Mesendoderm (in vitro differentiated cells): ENCODE measurements around the gene CROCC. TPM values are rescaled to one million over a fixed set of nuclear protein-coding genes. Genes with fewer than 3 reads are reported as not detected.
"Not testable (repeated sequence)": the region's sequence is repeated elsewhere in the genome, so short reads cannot be mapped to it uniquely, and the experiment has no call there.

Source experiments
- DNase-seq: peaks from one replicate; pipeline ENCODE4 v3.0.0; 2013
- H2AK5ac ChIP-seq: 2 replicates; pipeline ENCODE4 v1.6.1; 2013; ENCODE audit warnings: low read length, inconsistent platforms
- H2BK120ac ChIP-seq: 2 replicates; pipeline ENCODE4 v1.6.1; 2013; ENCODE audit warnings: low read depth, mild to moderate bottlenecking, low read length, moderate library complexity, mixed read lengths
- H2BK15ac ChIP-seq: replicated peaks from 2 replicates; pipeline ENCODE4 v1.6.1; 2013; ENCODE audit warnings: low read depth, mild to moderate bottlenecking, moderate library complexity
- H2BK5ac ChIP-seq: 2 replicates; pipeline ENCODE4 v1.6.1; 2013; ENCODE audit warnings: low read length, inconsistent platforms
- H3K18ac ChIP-seq: 2 replicates; pipeline ENCODE4 v1.6.1; 2013; ENCODE audit warnings: mild to moderate bottlenecking, low read length, mixed read lengths
- H3K23ac ChIP-seq: one replicate; pipeline ENCODE4 v1.6.1; 2013; ENCODE audit warnings: low read length
- H3K27ac ChIP-seq: 2 replicates; pipeline ENCODE4 v1.5.1; 2013; ENCODE audit warnings: low read depth, mild to moderate bottlenecking, inconsistent platforms, low read length, moderate library complexity
- H3K27me3 ChIP-seq: 2 replicates; pipeline ENCODE4 v1.6.1; 2013; ENCODE audit warnings: low read length, control low read depth, mild to moderate bottlenecking, inconsistent platforms; ENCODE audit not compliant: insufficient read depth, poor library complexity
- H3K36me3 ChIP-seq: 2 replicates; pipeline ENCODE4 v1.6.1; 2013; ENCODE audit warnings: low read length, inconsistent platforms; ENCODE audit not compliant: control insufficient read depth, insufficient read depth
- H3K4ac ChIP-seq: one replicate; pipeline ENCODE4 v1.6.1; 2013; ENCODE audit warnings: low read depth, mild to moderate bottlenecking, low read length, moderate library complexity
- H3K4me1 ChIP-seq: 2 replicates; pipeline ENCODE4 v1.6.1; 2013; ENCODE audit warnings: low read depth, low read length, inconsistent platforms; ENCODE audit not compliant: control insufficient read depth
- H3K4me2 ChIP-seq: 2 replicates; pipeline ENCODE4 v1.6.1; 2013; ENCODE audit warnings: low read length
- H3K4me3 ChIP-seq: 2 replicates; pipeline ENCODE4 v1.5.1; 2013; ENCODE audit warnings: mild to moderate bottlenecking, low read length
- H3K56ac ChIP-seq: one replicate; pipeline ENCODE4 v1.6.1; 2013; ENCODE audit warnings: low read length
- H3K79me1 ChIP-seq: 2 replicates; pipeline ENCODE4 v1.6.1; 2013; ENCODE audit warnings: low read length, inconsistent platforms
- H3K79me2 ChIP-seq: 2 replicates; pipeline ENCODE4 v1.6.1; 2013; ENCODE audit warnings: mild to moderate bottlenecking, low read length; ENCODE audit not compliant: control insufficient read depth, insufficient read depth
- H3K9ac ChIP-seq: 2 replicates; pipeline ENCODE4 v1.6.1; 2013; ENCODE audit warnings: low read length, inconsistent platforms
- H4K5ac ChIP-seq: one replicate; pipeline ENCODE4 v1.6.1; 2013; ENCODE audit warnings: low read length
- H4K8ac ChIP-seq: one replicate; pipeline ENCODE4 v1.6.1; 2013; ENCODE audit warnings: low read depth, mild to moderate bottlenecking, control low read depth, low read length, moderate library complexity
- WGBS: extraction: QIAGEN DNeasy Blood & Tissue Kit; methylation state at CpG from one replicate; pipeline ENCODE4 v1.1.7; 2013; ENCODE audit warnings: low lambda C conversion rate, missing lambda C conversion rate; ENCODE audit not compliant: insufficient coverage; ENCODE audit errors: extremely low coverage; 5-methylcytosine and 5-hydroxymethylcytosine counted together
- polyA plus RNA-seq, 2 experiments: library from polyadenylated mRNA; stranded (reverse); fragments of 200-250 nt; gene quantifications; one replicate each; pipeline ENCODE4 v1.2.3, GENCODE V29; 2013

Gene CROCC, protein sequence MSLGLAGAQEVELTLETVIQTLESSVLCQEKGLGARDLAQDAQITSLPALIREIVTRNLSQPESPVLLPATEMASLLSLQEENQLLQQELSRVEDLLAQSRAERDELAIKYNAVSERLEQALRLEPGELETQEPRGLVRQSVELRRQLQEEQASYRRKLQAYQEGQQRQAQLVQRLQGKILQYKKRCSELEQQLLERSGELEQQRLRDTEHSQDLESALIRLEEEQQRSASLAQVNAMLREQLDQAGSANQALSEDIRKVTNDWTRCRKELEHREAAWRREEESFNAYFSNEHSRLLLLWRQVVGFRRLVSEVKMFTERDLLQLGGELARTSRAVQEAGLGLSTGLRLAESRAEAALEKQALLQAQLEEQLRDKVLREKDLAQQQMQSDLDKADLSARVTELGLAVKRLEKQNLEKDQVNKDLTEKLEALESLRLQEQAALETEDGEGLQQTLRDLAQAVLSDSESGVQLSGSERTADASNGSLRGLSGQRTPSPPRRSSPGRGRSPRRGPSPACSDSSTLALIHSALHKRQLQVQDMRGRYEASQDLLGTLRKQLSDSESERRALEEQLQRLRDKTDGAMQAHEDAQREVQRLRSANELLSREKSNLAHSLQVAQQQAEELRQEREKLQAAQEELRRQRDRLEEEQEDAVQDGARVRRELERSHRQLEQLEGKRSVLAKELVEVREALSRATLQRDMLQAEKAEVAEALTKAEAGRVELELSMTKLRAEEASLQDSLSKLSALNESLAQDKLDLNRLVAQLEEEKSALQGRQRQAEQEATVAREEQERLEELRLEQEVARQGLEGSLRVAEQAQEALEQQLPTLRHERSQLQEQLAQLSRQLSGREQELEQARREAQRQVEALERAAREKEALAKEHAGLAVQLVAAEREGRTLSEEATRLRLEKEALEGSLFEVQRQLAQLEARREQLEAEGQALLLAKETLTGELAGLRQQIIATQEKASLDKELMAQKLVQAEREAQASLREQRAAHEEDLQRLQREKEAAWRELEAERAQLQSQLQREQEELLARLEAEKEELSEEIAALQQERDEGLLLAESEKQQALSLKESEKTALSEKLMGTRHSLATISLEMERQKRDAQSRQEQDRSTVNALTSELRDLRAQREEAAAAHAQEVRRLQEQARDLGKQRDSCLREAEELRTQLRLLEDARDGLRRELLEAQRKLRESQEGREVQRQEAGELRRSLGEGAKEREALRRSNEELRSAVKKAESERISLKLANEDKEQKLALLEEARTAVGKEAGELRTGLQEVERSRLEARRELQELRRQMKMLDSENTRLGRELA (N-terminal part only)
- polyA plus RNA-seq (2013, experiment 1 of 2), result 10.7 TPM
- polyA plus RNA-seq (2013, experiment 2 of 2), result 10.0 TPM

DNA sequence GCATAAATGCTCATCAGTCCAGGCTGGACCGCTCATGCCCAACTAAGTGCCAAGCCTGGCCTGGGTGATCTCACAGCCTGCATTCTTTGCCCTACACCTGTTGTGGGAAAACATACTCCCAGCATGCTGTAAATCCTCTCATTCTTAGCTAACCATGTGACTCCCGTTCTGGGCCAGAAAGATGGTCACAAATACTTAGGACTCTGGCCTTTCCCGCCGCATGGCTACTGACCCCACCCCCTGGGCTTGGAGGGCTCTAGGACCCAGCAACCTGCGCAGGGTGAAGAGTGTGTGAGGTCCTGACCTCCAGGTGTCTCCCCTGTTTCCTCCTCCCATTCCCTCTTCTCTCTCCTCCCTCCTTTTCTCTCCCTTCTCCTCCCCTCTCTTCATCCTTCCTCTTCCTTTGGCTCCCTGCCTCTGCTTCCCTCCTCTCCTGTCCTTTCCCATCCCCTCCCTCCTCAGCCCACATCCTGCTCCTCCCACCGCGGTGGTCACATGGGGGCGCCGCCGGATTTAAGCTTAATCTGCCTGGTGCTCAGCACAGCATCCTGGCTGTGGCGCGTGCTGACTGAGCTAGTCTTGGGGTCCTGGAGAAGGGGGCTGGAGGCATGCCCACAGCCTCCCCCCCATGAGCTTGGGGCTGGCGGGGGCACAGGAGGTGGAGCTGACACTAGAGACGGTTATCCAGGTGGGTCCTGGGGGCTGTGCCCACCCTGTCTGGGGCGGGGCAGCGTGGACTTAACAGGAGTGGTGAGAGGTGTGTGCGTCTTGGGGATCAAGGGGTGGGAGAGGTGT is at the start of gene CROCC:
Gene CROCC, plus strand, starts transcription at position 541 of the 795 bp plus-strand sequence. Its CDS starts 88 bp downstream, at position 629.
- peak within 1 kb of the TSS; percentile 64 for H3K9ac ChIP-seq
- H3K27me3 ChIP-seq, result no peaks in the 10 kb centered on the region
- DNase-seq, result peak; percentile 95
- no peak within 1 kb of the TSS for H2BK120ac ChIP-seq
- no peak within 1 kb of the TSS for H3K4ac ChIP-seq
- H3K4me3 ChIP-seq, result peak within 1 kb of the TSS; percentile 17
- no peak within 1 kb of the TSS for H2BK15ac ChIP-seq
- H3K4me2 ChIP-seq, result peak within 1 kb of the TSS; percentile 83
- H4K8ac ChIP-seq, result no peak within 1 kb of the TSS
- no peak within 1 kb of the TSS for H2AK5ac ChIP-seq
- no peak within 1 kb of the TSS for H2BK5ac ChIP-seq
- H3K79me2 ChIP-seq, result peaks cover 5% of the 10 kb centered on the region
- H3K4me1 ChIP-seq, result no peaks in the 10 kb centered on the region
- H3K79me1 ChIP-seq, result peaks cover 3% of the 10 kb centered on the region
- no peaks in the 10 kb centered on the region for H3K36me3 ChIP-seq
- H4K5ac ChIP-seq, result no peak within 1 kb of the TSS
- no peak within 1 kb of the TSS for H3K23ac ChIP-seq
- peak within 1 kb of the TSS; percentile 88 for H3K56ac ChIP-seq
- no peak within 1 kb of the TSS for H3K18ac ChIP-seq
- peak within 1 kb of the TSS; percentile 6 for H3K27ac ChIP-seq
- no CpG with 5 or more reads among the region's 17 CpGs for WGBS

DNA sequence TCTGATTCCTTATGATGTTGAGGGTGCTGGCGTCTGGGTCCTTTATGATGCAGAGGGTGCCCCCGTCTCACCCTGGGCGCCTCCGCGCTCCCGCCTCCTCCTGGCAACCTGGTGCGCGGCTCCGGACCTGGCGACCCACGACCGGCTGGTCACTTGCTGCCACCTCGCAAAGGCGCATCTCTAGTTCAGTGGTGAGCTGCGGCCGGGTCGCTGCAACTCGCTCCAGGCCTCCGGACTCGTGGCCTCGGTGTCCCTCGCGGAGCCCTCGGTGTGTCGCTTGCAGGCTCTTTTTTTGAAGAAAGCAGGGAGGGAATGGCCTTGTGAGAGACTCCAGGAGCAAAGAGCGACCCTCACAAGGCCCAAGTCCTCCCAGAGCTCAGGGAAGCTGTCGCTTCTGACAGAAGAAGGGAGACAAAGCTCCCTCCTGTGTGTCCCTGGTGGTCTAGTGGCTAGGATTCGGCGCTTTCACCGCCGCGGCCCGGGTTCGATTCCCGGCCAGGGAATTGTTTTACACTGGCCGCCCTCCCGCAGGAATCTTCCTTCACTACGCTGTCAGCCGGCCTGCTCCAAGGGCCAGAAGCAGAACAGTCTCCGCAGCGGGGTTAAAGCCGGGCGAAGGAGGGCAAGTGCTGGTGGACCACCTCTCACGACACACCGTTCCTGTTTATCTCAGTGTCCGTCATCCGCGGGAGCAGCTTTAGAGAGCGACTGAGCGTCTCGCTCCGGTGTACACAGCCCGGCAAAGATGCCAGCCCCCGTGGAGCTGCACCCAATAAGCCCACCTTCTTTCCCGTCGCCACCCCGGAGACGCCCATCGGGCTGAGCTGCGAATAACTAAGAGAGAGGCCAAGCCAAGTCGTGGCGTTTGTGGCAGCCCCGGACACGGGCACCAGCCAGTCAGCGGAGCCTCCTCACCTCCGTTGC is 49.3 kb upstream of the CROCC start:
- H4K8ac ChIP-seq, H3K18ac ChIP-seq, H3K4me1 ChIP-seq, H3K27ac ChIP-seq, H3K4ac ChIP-seq, H3K23ac ChIP-seq, H2BK120ac ChIP-seq, H2AK5ac ChIP-seq, H2BK15ac ChIP-seq, H4K5ac ChIP-seq, H3K79me1 ChIP-seq, H2BK5ac ChIP-seq, H3K79me2 ChIP-seq, H3K36me3 ChIP-seq, H3K27me3 ChIP-seq: not testable (repeated sequence)
- peak overlapping the region; percentile 40 for H3K9ac ChIP-seq
- H3K56ac ChIP-seq, result peak overlapping the region; percentile 12
- DNase-seq, result peak; percentile 100
- H3K4me3 ChIP-seq, result peak overlapping the region; percentile 46
- WGBS, result no CpG with 5 or more reads among the region's 66 CpGs
- peak overlapping the region; percentile 52 for H3K4me2 ChIP-seq

DNA sequence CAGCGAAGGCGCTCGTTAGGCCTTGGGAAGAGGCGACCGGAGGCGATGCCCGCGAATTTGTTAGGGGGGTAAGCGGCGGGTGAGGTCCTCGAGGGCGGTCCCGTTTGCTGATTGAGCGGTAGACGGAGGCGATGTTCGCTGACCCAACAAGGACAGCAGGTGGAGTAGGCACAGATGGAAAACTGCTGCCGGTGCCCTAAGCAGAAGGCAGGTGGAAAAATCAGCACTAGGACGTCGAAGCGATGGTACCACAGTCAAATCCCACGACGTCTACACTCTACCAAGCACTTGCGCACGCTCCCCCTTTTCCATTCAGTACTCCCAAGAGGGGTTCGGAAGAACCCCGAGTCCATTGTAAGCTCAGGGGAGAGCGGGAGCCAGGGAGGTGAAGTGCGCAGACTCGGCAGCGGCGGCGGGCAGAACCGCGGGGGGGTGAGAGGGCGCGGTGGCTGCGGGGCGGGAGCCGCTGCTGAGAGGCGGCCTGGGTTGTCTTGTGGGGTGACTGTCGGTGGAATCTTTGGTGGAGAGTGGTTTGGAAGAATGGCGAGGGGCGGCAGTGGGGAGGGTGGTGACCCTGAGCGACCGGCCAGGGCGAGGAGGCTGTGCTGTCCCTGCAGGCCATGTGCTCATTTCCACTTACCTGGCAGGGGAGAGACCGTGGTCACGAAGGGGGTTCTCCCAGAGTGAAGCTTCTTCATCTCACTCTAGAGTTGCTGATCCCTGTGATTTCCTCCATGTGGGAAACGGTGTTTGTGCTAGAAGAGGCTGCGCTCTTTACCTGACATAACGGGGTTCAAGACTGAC is 48.5 kb upstream of the CROCC start:
- H2BK120ac ChIP-seq, H3K79me2 ChIP-seq, H3K27me3 ChIP-seq, H4K8ac ChIP-seq, H2BK5ac ChIP-seq, H3K79me1 ChIP-seq, H3K23ac ChIP-seq, H3K4ac ChIP-seq, H3K9ac ChIP-seq, H3K18ac ChIP-seq, H3K4me1 ChIP-seq, H3K56ac ChIP-seq, H4K5ac ChIP-seq, H2BK15ac ChIP-seq, H3K36me3 ChIP-seq, H2AK5ac ChIP-seq, H3K27ac ChIP-seq, H3K4me2 ChIP-seq, H3K4me3 ChIP-seq: not testable (repeated sequence)
- peak; percentile 41 for DNase-seq
- no CpG with 5 or more reads among the region's 52 CpGs for whole genome bisulfite sequencing

DNA sequence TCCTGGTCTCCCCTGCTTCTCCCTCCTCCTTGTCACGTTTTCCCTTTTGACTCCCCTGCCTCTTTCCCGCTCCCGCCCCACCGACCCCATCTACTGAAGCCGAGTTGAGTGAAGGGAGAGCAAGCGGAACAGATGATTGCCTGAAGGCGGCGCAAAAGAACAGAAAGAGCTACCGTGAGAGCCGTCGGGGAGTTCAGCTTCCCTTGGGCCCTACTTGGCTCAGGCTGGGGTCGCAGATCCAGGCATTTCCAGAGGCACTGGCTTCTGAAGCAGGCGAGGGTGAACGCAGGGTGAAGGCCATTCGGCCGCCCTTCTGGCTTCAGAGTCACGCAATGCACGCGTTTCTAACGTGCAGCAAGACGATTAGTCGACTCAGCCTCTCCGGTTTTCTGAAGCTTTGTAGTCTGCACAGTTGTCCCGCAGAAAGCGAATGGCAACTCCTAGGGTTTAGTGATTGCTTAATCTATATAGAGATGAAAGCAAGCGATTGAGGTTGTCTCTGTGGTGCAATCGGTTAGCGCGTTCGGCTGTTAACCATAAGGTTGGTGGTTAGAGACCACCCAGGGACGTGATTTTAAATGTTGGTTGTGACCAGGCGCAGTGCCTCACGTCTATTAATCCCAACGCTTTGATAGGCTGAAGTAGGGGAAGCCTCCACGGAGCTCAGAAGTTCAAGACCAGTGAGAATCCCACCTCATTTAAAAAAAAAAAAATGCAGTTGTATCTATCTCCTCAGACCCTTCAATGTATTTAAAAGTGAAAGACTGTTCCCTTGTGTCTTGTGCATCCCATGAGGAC is 46.6 kb upstream of the CROCC start:
- H3K4me2 ChIP-seq, H2BK15ac ChIP-seq: not testable (repeated sequence)
- no CpG with 5 or more reads among the region's 35 CpGs for WGBS

More for the DNA sequence above, 46.6 kb upstream of the CROCC start:
- H3K79me2 ChIP-seq, H2BK120ac ChIP-seq, H3K4me1 ChIP-seq, H3K36me3 ChIP-seq, H3K79me1 ChIP-seq, H4K8ac ChIP-seq, H3K18ac ChIP-seq, H3K27ac ChIP-seq, H3K23ac ChIP-seq, H3K27me3 ChIP-seq, H3K4ac ChIP-seq, H2BK5ac ChIP-seq, H4K5ac ChIP-seq, H3K9ac ChIP-seq, H3K4me3 ChIP-seq, H2AK5ac ChIP-seq: not testable (repeated sequence)
- H3K56ac ChIP-seq, result peak overlapping the region; percentile 42
- DNase-seq, result peak; percentile 29
